Right renal cortex interstitium (tissue), 3 donors: ENCODE measurements around the gene LOC128125822. TPM values are rescaled to one million over a fixed set of nuclear protein-coding genes. Genes with fewer than 3 reads are reported as not detected.
"Not testable (repeated sequence)": the region's sequence is repeated elsewhere in the genome, so short reads cannot be mapped to it uniquely, and the experiment has no call there.

ENCODE experiments used
- DNase-seq, 3 donors: peaks; one replicate each; pipeline ENCODE4 v3.0.0-alpha.2; 2013; ENCODE audit warnings: low read depth in 3 of 3, low spot score in 2 of 3
- polyA plus RNA-seq, 3 donors: library from polyadenylated mRNA; unstranded; fragments of 120-200 nt; gene quantifications; one replicate each; pipeline ENCODE4 v1.2.1, GENCODE V29; 2013; ENCODE audit not compliant: insufficient read length in 3 of 3

Gene LOC128125822

DNA sequence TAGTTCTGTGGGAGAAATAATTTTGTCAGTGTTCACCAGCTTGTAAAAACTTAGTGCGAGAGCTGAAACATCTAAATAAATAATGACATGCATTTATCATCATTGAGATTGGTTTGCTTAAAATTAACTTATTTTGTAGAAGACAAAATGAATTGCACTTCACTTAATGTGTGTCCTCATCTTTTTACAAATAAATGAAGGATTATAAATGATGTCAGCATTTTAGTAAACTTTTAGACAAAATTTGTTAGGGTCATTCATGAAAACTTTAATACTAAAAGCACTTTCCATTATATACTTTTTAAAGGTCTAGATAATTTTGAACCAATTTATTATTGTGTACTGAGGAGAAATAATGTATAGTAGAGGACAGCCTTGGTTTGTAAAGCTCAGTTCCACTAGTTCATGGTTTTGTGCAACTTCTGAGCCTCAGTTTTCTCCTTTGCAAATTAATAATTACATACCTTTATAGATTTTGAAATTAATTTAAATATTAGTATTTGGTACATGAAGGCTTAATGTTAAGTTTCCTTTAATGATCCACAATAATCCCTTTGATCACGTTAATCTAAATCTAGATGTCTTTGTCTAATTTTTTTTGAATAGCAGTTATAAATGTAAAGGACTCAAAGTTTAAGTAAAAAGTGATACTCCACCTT, 9.2 kb downstream of the LOC128125822 start:
- no peak for DNase-seq

GRCh38 chr6:63582579-63583231, 10.4 kb downstream of the LOC128125822 start:
- no peak for DNase-seq

DNA sequence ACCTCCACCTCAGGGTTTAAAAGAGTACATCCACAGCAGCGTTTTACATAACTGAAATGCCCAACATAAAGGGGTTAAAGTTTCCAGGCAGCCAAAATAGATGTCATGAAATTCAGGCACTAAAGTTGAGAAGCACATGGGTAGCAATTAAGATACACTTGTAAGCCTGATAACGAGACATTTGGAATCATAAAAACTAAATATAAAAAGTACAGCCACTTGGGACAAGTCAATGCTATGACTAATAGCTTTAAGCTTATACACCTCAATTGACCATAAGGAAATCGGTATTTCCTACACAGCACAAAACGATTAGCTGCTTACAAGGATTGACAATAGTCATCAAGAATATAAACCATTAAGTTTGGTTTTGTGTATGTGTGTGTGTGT, 11.8 kb downstream of the LOC128125822 start:
- no peak for DNase-seq

DNA sequence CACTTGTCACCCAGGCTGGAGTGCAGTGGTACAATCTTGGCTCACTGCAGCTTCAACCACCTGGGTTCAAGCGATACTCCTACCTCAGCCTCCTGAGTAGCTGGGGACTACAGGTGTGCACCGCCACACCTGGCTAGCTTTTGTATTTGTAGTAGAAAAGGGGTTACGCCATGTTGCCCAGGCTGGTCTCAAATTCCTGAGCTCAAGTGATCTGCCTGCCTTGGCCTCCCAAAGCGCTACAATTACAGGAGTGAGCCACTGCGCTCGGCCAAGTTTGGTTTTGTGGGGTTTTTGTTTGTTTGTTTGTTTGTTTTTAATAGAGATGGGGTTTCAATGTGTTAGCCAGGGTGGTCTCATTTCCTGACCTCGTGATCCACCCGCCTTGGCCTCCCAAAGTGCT, 12.3 kb downstream of the LOC128125822 start:
- DNase-seq, result no peak

DNA sequence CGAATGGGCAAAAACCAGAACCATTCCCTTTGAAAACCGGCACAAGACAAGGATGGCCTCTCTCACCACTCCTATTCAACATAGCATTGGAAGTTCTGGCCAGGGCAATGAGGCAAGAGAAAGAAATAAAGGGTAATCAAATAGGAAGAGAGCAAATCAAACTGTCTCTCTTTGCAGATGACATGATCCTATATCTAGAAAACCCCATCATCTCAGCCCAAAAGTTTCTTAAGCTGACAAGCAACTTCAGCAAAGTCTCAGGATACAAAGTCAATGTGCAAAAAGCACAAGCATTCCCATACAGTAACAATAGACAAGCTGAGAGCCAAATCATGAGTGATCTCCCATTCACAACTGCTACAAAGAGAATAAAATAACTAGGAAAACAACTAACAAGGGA, 13.4 kb downstream of the LOC128125822 start:
- DNase-seq, result not testable (repeated sequence)

DNA sequence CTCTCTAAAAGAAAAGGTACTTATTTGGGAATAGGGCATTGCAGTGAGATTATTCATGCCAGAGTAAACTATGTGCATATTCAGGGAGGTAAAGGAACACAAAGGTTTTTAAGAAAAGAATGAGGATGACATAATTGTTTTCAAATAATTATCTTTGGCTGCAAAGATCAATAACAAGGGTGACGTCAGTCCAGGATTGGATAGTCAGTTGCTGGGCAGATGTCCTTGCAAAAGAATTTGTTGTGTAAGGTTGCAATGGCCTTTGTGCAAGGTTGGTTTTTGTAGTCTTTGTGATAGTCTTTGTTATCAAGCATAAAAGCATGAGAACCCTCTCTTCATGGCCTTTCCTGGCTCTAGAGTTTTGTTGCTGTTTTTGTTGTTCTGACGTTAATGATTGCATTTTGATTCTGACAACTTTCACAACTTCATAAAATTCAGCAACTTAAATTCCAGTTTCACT, 17.7 kb downstream of the LOC128125822 start:
- no peak for DNase-seq

- no peak for DNase-seq
Measured at GRCh38 chr6:63592886-63593285, 20.6 kb downstream of the LOC128125822 start.

DNA sequence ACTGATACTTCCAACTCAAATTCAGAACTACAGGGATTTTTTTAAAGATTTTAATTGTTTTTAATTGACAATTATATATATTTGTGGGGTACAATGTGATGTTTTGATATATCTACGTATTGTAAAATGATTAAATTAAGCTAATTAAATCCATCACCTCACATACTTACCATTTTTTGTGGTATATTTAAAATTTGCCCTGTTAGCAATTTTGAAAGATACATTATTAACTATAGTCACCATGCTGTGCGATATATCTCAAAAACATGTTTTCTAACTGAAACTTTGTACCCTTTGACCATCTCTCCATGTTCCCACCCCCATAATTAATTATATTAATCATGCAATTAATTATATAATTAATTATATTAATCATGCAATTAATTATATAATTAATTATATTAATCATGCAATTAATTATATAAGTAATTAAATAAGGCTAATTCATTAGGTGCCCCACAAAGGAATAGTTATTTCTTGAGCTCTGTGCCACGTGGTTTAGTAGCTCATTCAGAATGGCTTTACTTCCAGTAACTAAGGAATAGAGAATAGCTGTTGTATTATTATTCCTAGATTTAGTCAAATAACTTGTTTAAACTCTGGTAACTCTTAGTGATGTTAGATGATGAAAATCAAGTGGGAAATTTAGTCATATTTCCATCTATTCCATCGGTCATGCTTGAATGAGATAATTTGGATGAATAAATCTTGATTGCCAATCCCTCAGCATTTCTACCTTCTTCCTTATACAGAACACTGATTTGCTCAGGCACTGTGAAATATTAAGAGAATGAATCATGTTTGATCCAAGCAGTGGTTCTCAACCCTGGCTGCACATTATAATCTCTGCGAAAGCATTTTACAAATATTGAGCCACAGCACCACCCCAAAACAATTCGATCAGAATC, 25.1 kb downstream of the LOC128125822 start:
- no peak for DNase-seq

GRCh38 chr6:63598049-63599036, 26.1 kb downstream of the LOC128125822 start:
- peak in 2 of 3 donors; percentile 54 to 56 for DNase-seq

GRCh38 chr6:63599243-63599642, 27.0 kb downstream of the LOC128125822 start:
- no peak for DNase-seq

DNA sequence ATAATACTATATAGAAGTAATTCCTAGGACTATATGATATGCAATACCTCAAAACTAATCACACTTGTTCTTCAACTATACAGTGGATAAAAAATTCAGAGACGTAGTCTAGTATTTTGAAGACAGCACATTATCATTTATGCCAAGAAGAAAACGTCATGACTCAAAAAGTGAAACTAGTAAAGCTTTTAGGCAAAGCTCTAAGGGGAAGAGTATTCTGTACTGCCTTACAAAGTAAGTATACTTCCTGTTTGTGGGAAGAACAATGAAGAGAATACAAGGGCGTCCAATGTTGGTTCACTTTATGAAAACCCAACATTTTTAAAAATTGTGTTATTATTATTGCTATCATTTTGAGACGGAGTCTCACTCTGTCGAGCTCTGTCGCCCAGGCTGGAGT, 27.9 kb downstream of the LOC128125822 start:
- no peak for DNase-seq

DNA sequence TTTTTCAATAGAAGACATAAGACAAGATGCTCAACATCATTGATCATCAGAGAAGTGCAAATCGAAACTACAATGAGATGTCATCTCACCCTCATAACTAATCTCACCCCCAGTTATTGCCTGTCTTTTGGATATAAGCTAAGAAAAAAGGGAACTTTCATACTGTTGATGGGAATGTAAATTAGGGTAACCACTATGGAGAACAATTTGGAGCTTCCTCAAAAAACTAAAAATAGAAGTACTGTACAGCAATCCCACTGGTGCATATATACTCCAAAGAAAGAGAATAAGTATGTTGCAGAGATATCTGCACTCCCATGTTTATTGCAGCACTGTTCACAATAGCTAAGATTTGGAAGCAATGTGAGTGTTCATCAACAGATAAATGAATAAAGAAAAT, 37.0 kb downstream of the LOC128125822 start:
- no peak for DNase-seq

GRCh38 chr6:63610944-63611343, 38.7 kb downstream of the LOC128125822 start:
- DNase-seq, result no peak

DNA sequence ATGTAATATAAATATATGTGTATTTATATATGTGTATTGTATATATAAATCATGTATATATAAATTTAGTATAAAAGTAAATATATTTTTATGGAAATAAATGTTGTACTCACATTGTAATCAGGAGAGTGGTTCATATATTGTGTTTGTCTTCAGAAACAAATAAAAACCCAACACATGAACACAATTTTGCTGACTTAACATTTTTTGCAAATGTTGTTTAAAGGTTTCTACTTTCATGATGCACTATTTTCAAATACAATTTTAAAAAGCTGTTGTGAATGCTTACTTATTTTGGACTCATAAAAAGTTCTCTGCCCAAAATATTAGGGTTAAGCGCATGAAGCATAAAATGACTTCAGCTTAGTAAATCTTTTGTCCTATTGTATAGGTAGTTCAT, 39.3 kb downstream of the LOC128125822 start:
- DNase-seq, result no peak

GRCh38 chr6:63615590-63615989, 43.3 kb downstream of the LOC128125822 start:
- no peak for DNase-seq

Other genes starting within 250 kb of the LOC128125822 start
- gene PTP4A1, start within 50 bp of the LOC128125822 start, polyA plus RNA-seq, result 10 to 100 TPM; 56.9 to 62.2 (median 60.0) TPM
- 10 to 100 TPM; 64.9 to 75.9 (median 69.6) TPM for gene PHF3, start 63.3 kb downstream of the LOC128125822 start, polyA plus RNA-seq